K562 (cell line): ENCODE data around the gene HES6. TPM values are rescaled to one million over a fixed set of nuclear protein-coding genes. Genes with fewer than 3 reads are reported as not detected.

Experiments
- CHD4 ChIP-seq: fragments of 200-600 bp; sonication (generic); IDR thresholded peaks from 3 replicates; pipeline ENCODE4 v1.6.1; 2012; ENCODE audit warnings: low read depth, mild to moderate bottlenecking, mixed read lengths, low read length, inconsistent platforms; ENCODE audit not compliant: insufficient read depth, insufficient replicate concordance, poor library complexity, severe bottlenecking
- EGR1 ChIP-seq: fragments of 450-650 bp; conservative IDR thresholded peaks from 2 replicates; pipeline ENCODE4 v1.6.1; 2017; ENCODE audit warnings: mild to moderate bottlenecking
- KLF16 ChIP-seq: IDR thresholded peaks from 2 replicates; pipeline ENCODE4 v1.6.1; 2016; ENCODE audit warnings: antibody characterized with exemption
- L3MBTL2 ChIP-seq: fragments of 450-650 bp; IDR thresholded peaks from 2 replicates; pipeline ENCODE4 v1.6.1; 2016; ENCODE audit warnings: mild to moderate bottlenecking, moderate library complexity
- MEF2D ChIP-seq: conservative IDR thresholded peaks from 2 replicates; pipeline ENCODE4 v1.6.1; 2016; ENCODE audit warnings: low read depth, missing genetic modification characterization, missing compliant biosample characterization
- RFX5 ChIP-seq: IDR thresholded peaks from 2 replicates; pipeline ENCODE4 v1.6.1; 2011; ENCODE audit warnings: low read depth, mild to moderate bottlenecking, improper control_type of control experiment, low read length
- SOX6 ChIP-seq: fragments of 450-650 bp; IDR thresholded peaks from 2 replicates; pipeline ENCODE4 v1.6.1; 2014; ENCODE audit warnings: mild to moderate bottlenecking
- TARDBP ChIP-seq: fragments of 450-650 bp; IDR thresholded peaks from 2 replicates; pipeline ENCODE4 v1.6.1; 2016
- TEAD2 ChIP-seq: fragments of 450-650 bp; IDR thresholded peaks from 2 replicates; pipeline ENCODE4 v1.6.1; 2016; ENCODE audit warnings: missing genetic modification characterization, control low read depth, missing compliant biosample characterization
- TEAD4 ChIP-seq, 2 experiments: sonication (generic) in 1 of 2; formaldehyde crosslinking in 1 of 2; IDR thresholded peaks; 2 replicates each; pipeline versions ENCODE4 v1.6.1 to v1.8.0; 2012 to 2022; ENCODE audit warnings: borderline replicate concordance in 1 of 2, inconsistent platforms in 1 of 2, low read length in 1 of 2, mild to moderate bottlenecking in 1 of 2, missing genetic modification reagents in 1 of 2
- THRAP3 ChIP-seq: fragments of 450-650 bp; IDR thresholded peaks from 2 replicates; pipeline ENCODE4 v1.6.1; 2016; ENCODE audit warnings: mild to moderate bottlenecking, inconsistent platforms, borderline replicate concordance
- ZC3H4 ChIP-seq: sonication (generic); formaldehyde crosslinking; IDR thresholded peaks from 2 replicates; pipeline ENCODE4 v1.9.0; 2021; ENCODE audit warnings: missing genetic modification reagents, borderline replicate concordance
- ZFX ChIP-seq: sonication (generic); formaldehyde crosslinking; IDR thresholded peaks from 2 replicates; pipeline ENCODE4 v1.8.0; 2022; ENCODE audit warnings: mild to moderate bottlenecking, missing genetic modification reagents, moderate library complexity
- ZNF12 ChIP-seq: sonication (generic); formaldehyde crosslinking; IDR thresholded peaks from 2 replicates; pipeline ENCODE4 v1.4.0; 2020; ENCODE audit warnings: mild to moderate bottlenecking, missing genetic modification reagents
- ZNF146 ChIP-seq: IDR thresholded peaks from one replicate; pipeline ENCODE4 v1.6.1; 2018; ENCODE audit warnings: missing compliant biosample characterization; ENCODE audit not compliant: unreplicated experiment
- ZNF274 ChIP-seq: IDR thresholded peaks from 2 replicates; pipeline ENCODE4 v1.6.1; 2011; ENCODE audit warnings: low read depth, mild to moderate bottlenecking, low read length, moderate library complexity, borderline replicate concordance
- ZNF436 ChIP-seq: fragments of 250-450, 450-650 bp; sonication (Bioruptor Pico); formaldehyde crosslinking; IDR thresholded peaks from 2 replicates; pipeline ENCODE4 v1.7.0; 2020; ENCODE audit warnings: mild to moderate bottlenecking
- ZNF699 ChIP-seq: fragments of 250-450 bp; sonication (Bioruptor Pico); IDR thresholded peaks from 2 replicates; pipeline ENCODE4 v1.8.0; 2021; ENCODE audit warnings: mild to moderate bottlenecking, moderate library complexity; ENCODE audit not compliant: insufficient replicate concordance
- polyA plus RNA-seq, 8 experiments: library from polyadenylated mRNA; depleted of rRNA in 4 of 8; stranded (reverse) in 5 of 8; unstranded in 3 of 8; fragments of >200 nt; fragmentation: Nextera tagmentation in 2 of 8; fragmentation: Illumina TruSeq in 1 of 8; extraction: Ambion mirVana in 2 of 8; extraction: Trizol in 1 of 8; gene quantifications; 2 replicates each; pipeline versions ENCODE4 v1.2.1 to v1.2.3, GENCODE V29; 2011 to 2014; ENCODE audit warnings: inconsistent platforms in 1 of 8, missing spikeins in 1 of 8
- total RNA-seq, 7 experiments: library from RNA; depleted of rRNA in 6 of 7; stranded (reverse); fragments of >200 nt in 6 of 7; fragmentation: Illumina TruSeq in 2 of 7; extraction: Trizol in 2 of 7; gene quantifications; 2 replicates each; pipeline versions ENCODE4 v1.2.1 to v1.2.3, GENCODE V29; 2011 to 2021; ENCODE audit warnings: low replicate concordance in 1 of 7
- TF ChIP-seq, protein P1 (sequence below): fragments of 250-450 bp; sonication (Bioruptor Pico); IDR thresholded peaks from 2 replicates; pipeline ENCODE4 v1.9.0; 2021; ENCODE audit warnings: mild to moderate bottlenecking, inconsistent platforms
- TF ChIP-seq, protein P2 (sequence below): IDR thresholded peaks from 2 replicates; pipeline ENCODE4 v1.6.1; 2011; ENCODE audit not compliant: insufficient read length; ENCODE audit errors: extremely low read depth
- TF ChIP-seq, protein P3 (sequence below): fragments of 150-350 bp; conservative IDR thresholded peaks from 2 replicates; pipeline ENCODE4 v1.6.1; 2014; ENCODE audit warnings: low read length
- TF ChIP-seq, protein P4 (sequence below): fragments of 450-650 bp; formaldehyde crosslinking; IDR thresholded peaks from 2 replicates; pipeline ENCODE4 v1.4.0; 2020; ENCODE audit warnings: mild to moderate bottlenecking, moderate library complexity

The HES6 gene
- total and polyA plus RNA-seq, 9 of the 15 experiments (the other 6 are each of a cell fraction or from before 2014, with no cell fraction given), result 6.2 to 133 (median 29.2) TPM

DNA sequence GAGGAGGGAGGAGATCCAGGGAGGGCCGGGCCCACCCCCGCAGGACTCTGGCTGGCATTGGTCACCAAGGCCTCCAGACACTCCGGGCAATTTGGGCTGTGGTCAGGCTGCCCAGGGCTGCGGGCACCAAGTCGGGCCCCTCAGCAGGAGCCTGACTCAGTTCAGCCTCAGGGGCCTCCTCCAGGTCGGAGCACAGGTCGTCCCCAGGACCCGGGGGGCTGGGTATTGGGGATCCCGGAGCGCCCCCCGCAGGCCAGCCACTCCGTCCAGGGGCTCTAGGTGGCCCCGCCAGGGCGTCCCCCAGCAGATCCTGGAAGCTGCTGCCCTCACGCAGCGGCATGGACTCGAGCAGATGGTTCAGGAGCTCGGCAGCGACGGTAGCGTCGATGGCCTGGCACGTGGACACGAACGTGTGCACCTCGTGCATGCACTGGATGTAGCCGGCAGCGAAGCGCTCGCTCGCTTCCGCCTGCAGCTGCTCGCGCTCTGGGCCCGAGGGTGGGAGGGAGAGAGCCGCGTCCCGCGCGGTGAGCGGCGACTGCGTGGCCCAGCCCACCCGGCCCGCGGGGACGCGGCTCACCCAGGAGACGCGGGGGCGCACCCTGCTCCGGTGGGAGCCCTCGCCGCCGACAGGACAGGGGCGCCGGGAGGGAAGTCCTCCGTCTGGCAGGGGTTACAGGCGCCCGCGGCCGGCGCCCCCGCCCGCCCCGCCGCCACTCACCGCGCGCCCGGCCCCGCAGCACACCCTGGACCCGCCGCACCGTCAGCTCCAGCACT, 884 bp downstream of the HES6 start (continued):
- TF ChIP-seq, protein P1, sequence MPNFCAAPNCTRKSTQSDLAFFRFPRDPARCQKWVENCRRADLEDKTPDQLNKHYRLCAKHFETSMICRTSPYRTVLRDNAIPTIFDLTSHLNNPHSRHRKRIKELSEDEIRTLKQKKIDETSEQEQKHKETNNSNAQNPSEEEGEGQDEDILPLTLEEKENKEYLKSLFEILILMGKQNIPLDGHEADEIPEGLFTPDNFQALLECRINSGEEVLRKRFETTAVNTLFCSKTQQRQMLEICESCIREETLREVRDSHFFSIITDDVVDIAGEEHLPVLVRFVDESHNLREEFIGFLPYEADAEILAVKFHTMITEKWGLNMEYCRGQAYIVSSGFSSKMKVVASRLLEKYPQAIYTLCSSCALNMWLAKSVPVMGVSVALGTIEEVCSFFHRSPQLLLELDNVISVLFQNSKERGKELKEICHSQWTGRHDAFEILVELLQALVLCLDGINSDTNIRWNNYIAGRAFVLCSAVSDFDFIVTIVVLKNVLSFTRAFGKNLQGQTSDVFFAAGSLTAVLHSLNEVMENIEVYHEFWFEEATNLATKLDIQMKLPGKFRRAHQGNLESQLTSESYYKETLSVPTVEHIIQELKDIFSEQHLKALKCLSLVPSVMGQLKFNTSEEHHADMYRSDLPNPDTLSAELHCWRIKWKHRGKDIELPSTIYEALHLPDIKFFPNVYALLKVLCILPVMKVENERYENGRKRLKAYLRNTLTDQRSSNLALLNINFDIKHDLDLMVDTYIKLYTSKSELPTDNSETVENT, result no peak
- peak; percentile 29 for TF ChIP-seq ZNF146 (CRISPR knock-in tag)
- no peak for TF ChIP-seq ZNF699 (CRISPR knock-in tag)
- TF ChIP-seq MEF2D (tag), result no peak
- no peak for TF ChIP-seq SOX6
- no peak for TF ChIP-seq EGR1
- TF ChIP-seq, protein P2, sequence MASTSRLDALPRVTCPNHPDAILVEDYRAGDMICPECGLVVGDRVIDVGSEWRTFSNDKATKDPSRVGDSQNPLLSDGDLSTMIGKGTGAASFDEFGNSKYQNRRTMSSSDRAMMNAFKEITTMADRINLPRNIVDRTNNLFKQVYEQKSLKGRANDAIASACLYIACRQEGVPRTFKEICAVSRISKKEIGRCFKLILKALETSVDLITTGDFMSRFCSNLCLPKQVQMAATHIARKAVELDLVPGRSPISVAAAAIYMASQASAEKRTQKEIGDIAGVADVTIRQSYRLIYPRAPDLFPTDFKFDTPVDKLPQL, result no peak
- no peak for TF ChIP-seq CHD4
- TF ChIP-seq ZC3H4 (CRISPR knock-in tag), result no peak
- TF ChIP-seq TEAD4 (IDR thresholded peaks at IDR 0.05; ENCODE audit: low read length), result peak; percentile 45; the same call in 1 of the 2 replicates
- TF ChIP-seq TEAD4 (CRISPR knock-in tag; IDR thresholded peaks at IDR 0.05; ENCODE audit: borderline replicate concordance), result peak; percentile 97
- TF ChIP-seq ZNF12, result peak; percentile 82
- TF ChIP-seq ZFX, result peak; percentile 79
- TF ChIP-seq RFX5, result no peak
- no peak for TF ChIP-seq ZNF436
- TF ChIP-seq L3MBTL2, result peak; percentile 100
- no peak for TF ChIP-seq THRAP3
- no peak for TF ChIP-seq TARDBP
- TF ChIP-seq, protein P3, sequence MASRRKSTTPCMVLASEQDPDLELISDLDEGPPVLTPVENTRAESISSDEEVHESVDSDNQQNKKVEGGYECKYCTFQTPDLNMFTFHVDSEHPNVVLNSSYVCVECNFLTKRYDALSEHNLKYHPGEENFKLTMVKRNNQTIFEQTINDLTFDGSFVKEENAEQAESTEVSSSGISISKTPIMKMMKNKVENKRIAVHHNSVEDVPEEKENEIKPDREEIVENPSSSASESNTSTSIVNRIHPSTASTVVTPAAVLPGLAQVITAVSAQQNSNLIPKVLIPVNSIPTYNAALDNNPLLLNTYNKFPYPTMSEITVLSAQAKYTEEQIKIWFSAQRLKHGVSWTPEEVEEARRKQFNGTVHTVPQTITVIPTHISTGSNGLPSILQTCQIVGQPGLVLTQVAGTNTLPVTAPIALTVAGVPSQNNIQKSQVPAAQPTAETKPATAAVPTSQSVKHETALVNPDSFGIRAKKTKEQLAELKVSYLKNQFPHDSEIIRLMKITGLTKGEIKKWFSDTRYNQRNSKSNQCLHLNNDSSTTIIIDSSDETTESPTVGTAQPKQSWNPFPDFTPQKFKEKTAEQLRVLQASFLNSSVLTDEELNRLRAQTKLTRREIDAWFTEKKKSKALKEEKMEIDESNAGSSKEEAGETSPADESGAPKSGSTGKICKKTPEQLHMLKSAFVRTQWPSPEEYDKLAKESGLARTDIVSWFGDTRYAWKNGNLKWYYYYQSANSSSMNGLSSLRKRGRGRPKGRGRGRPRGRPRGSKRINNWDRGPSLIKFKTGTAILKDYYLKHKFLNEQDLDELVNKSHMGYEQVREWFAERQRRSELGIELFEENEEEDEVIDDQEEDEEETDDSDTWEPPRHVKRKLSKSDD, result no peak
- TF ChIP-seq, protein P4, sequence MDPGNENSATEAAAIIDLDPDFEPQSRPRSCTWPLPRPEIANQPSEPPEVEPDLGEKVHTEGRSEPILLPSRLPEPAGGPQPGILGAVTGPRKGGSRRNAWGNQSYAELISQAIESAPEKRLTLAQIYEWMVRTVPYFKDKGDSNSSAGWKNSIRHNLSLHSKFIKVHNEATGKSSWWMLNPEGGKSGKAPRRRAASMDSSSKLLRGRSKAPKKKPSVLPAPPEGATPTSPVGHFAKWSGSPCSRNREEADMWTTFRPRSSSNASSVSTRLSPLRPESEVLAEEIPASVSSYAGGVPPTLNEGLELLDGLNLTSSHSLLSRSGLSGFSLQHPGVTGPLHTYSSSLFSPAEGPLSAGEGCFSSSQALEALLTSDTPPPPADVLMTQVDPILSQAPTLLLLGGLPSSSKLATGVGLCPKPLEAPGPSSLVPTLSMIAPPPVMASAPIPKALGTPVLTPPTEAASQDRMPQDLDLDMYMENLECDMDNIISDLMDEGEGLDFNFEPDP, result 0 out of 2 replicates have a peak, but pooled peaks have one; percentile 49
- no peak for TF ChIP-seq ZNF274
- TF ChIP-seq TEAD2, result no peak
- TF ChIP-seq KLF16, result no peak
